CD1c-positive myeloid dendritic cell (primary cell): ENCODE measurements around the gene RUFY4.
"Not testable (repeated sequence)": the region's sequence is repeated elsewhere in the genome, so short reads cannot be mapped to it uniquely, and the experiment has no call there.

Experiments used
- DNase-seq: peaks from one replicate; pipeline ENCODE4 v3.0.0-alpha.2; 2016; ENCODE audit errors: extremely low spot score

RUFY4 gene

GRCh38 chr2:218082586-218083351 is 13.7 kb downstream of the RUFY4 start:
- DNase-seq: no peak

GRCh38 chr2:218083352-218083676 is 14.3 kb downstream of the RUFY4 start:
- no peak for DNase-seq

- peak; percentile 92 for DNase-seq
Measured at GRCh38 chr2:218086478-218086877, 17.4 kb downstream of the RUFY4 start.

- DNase-seq: no peak
Measured at GRCh38 chr2:218089259-218089658, 20.2 kb downstream of the RUFY4 start.

- DNase-seq: peak; percentile 40
Measured at GRCh38 chr2:218091746-218092145, 22.7 kb downstream of the RUFY4 start.

- DNase-seq: no peak
Measured at GRCh38 chr2:218093879-218094278, 24.8 kb downstream of the RUFY4 start.

DNA sequence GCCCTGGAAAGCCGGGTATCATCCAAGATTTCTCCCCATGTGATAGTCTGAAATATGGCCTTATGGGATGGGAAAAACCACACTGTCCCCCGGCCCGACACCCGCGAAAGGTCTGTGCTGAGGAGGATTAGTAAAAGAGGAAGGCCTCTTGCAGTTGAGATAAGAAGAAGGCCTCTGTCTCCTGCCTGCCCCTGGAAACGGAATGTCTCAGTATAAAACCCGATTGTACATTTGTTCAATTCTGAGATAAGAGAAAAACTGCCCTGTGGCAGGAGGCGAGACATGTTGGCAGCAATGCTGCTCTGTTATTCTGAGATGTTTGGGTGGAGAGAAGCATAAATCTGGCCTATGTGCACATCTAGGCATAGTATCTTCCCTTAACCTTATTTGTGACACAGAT is 26.8 kb downstream of the RUFY4 start:
- DNase-seq: no peak

GRCh38 chr2:218097975-218098374 is 28.9 kb downstream of the RUFY4 start:
- no peak for DNase-seq

- not testable (repeated sequence) for DNase-seq
Measured at GRCh38 chr2:218108834-218109233, 39.8 kb downstream of the RUFY4 start.

- DNase-seq: not testable (repeated sequence)
Measured at GRCh38 chr2:218121789-218122188, 52.7 kb downstream of the RUFY4 start.

GRCh38 chr2:218122286-218122685 is 53.2 kb downstream of the RUFY4 start:
- not testable (repeated sequence) for DNase-seq

DNA sequence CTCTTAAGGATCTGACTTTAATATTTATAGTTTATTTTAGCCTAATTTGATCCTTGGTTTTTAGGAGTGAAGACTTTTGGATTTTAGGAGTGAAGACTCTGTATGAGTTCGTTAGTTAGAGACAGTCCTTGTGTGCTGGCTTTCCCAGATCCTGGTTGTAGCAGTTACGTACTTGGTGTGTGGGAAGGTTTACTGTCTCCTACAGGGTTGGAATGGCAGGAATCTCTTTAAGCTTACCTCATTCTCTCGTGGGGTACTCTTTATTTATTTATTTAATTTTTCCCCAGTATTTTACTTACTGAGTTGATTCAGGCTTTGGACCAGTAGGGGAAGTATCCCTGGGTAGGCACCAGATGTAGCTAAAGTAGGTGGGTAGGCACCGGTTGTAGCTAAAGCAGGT is 54.9 kb downstream of the RUFY4 start:
- DNase-seq: no peak

- no peak for DNase-seq
Measured at GRCh38 chr2:218125095-218125494, 56.0 kb downstream of the RUFY4 start.

DNA sequence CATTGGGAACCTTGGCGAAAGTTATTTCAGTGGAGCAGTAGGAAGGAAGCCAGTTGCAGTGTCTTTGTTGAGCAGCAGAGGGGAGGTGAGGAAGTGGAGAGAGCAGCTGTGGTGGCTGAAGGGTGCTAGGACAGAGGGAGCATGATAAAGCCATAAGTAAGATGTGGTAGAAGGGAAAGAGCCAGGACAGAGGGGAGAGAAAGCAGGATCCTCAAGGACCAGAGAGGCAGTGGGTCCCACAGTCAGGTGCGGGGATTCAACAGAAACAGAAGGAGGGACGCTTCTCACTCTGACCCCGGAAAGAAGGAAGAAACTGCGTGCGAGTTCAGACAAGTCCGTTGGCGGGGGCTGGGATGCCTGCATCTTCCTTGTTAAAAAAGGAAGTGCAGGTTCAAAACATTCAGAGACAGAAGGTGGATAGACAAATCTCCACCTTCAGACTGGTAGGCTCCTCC is 56.6 kb downstream of the RUFY4 start, which contains the start of gene CXCR2:
Gene CXCR2 (plus strand): TSS at position 403 of the 455 bp plus-strand sequence. CDS start 8,774 bp downstream, outside the sequence.
- peak; percentile 73 for DNase-seq

DNA sequence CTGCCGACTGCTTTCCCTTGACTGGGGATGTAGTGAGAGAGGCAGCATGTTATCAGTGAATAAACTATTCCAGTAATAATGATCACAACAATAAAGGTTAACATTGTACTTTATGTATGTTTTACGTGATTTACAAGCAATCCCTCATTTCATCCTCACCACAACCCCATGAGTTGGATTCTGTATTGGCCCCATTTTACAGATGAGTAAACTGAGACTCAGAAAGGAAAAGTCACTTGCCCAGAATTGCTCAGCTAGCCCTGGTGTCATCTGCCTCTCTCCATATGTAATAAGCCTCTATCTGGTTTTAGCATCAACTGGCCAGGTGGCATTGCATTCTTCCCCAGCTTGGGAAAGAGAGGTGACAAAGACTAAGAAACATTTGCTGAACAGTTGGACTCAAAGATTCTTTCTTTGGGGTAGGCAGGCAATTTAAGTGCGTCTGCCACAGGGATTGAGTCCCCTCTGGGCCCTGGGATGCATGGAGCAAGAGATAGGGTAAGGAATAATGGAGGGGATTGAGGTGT is 58.9 kb downstream of the RUFY4 start:
- DNase-seq: no peak

DNA sequence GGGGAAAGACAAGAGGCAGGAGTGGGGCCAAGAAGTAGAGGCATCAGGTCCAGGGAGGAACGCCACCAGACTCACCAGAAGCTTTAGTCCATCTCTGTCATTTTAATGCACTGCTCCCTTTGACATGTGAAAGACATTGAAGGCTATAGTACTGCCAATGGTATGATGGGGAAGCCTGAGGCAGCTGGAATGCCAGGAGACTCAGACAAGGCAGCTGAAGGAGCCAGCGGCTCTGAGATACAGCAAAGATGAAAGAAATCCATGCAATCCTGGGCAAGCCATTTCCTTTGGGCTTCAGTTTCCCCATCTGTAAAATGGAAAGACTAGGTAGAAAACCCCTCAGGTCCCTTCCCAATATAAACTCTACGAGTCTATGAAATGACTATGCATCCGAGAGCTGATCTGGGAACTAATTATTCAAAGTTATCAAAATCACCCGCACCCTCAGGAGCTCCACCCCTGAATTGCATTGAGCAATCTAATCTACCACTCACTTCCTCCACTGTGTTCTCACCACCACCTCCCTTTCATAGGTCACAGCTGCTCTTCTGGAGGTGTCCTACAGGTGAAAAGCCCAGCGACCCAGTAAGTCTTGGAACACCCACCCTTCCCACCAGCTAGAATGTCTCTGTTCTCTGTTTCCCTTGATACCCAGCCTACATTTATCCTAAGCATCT is 59.9 kb downstream of the RUFY4 start:
- DNase-seq: peak; percentile 28

GRCh38 chr2:218129458-218130135 is 60.5 kb downstream of the RUFY4 start:
- DNase-seq: no peak

DNA sequence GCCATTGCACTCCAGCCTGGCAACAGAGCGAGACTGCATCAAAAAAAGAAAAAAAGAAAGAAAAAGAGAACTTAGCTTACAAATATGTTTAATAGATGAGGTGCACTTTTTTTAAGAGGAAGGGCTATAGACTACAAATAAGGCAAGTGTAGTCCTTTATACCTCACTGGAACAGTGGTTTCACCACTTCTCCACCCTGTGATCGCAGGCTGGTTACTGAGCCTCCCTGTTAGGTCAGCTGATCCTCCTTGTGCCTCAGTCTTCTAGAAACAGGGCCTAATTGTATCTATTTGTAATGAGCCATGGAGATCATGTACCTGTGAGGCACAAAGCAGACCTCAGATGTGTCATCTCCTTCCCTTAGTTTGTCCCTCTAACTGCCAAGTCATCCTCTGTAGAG is 61.3 kb downstream of the RUFY4 start:
- DNase-seq: no peak

GRCh38 chr2:218130822-218131221 is 61.8 kb downstream of the RUFY4 start:
- DNase-seq: no peak

GRCh38 chr2:218137514-218137913 is 68.5 kb downstream of the RUFY4 start:
- DNase-seq: peak; percentile 27

GRCh38 chr2:218138047-218138446 is 69.0 kb downstream of the RUFY4 start:
- no peak for DNase-seq
